NCI-H82 treated with DMSO at 0.1 percent for 48 hours (cell line): ENCODE data around the gene LRMDA.

Source experiments
- DNase-seq: peaks from one replicate; lab custom pipeline; 2025; ENCODE audit not compliant: unreplicated experiment; lab: John Stamatoyannopoulos, UW

LRMDA gene

GRCh38 chr10:75470901-75471300, 39.5 kb downstream of the LRMDA start:
- DNase-seq, result no peak

GRCh38 chr10:75472685-75473084, 41.3 kb downstream of the LRMDA start:
- DNase-seq, result no peak

GRCh38 chr10:75474106-75474505, 42.7 kb downstream of the LRMDA start:
- no peak for DNase-seq

GRCh38 chr10:75475460-75476182, 44.2 kb downstream of the LRMDA start:
- no peak for DNase-seq

- no peak for DNase-seq
These were observed 45.1 kb downstream of the LRMDA start for GRCh38 chr10:75476569-75476968.

DNA sequence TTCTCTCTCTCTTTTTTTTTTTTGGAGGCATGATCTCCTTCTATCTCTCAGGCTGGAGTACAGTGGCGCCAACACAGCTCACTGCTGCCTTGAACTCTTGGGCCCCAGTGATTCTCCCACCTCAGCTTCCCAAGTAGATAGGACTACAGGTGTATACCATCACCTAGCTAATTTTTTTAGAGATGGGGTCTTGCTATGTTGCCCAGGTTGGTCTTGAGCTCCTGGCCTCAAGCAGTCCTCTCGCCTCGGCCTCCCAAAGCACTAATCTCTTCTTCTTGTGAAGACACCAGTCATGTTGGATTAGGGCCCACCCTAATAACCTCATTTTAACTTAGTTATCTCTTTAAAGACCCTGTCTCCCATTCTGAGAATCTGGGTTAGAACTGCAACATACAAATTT, 45.6 kb downstream of the LRMDA start:
- no peak for DNase-seq

GRCh38 chr10:75477680-75478079, 46.3 kb downstream of the LRMDA start:
- no peak for DNase-seq

- no peak for DNase-seq
These were observed 49.0 kb downstream of the LRMDA start for GRCh38 chr10:75480374-75480773.

DNA sequence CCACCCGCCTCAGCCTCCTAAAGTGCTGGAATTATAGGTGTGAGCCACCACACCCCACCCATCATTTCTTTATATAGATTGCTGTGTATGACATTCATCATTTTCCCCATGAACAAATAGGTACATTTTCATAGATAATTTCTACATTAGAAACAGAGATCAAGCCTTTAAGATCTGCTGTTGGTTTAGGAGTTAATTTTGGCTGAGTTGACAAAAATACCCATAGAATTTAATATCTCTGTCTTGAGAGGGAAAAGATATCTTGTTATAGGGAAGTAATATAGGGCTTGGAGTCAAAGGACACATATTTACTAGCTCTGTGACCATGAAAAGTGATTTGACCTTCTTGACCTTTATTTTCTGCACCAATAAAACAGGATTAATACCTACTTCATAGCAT, 51.8 kb downstream of the LRMDA start:
- DNase-seq, result no peak

- no peak for DNase-seq
These were observed 53.3 kb downstream of the LRMDA start for GRCh38 chr10:75484717-75485116.

DNA sequence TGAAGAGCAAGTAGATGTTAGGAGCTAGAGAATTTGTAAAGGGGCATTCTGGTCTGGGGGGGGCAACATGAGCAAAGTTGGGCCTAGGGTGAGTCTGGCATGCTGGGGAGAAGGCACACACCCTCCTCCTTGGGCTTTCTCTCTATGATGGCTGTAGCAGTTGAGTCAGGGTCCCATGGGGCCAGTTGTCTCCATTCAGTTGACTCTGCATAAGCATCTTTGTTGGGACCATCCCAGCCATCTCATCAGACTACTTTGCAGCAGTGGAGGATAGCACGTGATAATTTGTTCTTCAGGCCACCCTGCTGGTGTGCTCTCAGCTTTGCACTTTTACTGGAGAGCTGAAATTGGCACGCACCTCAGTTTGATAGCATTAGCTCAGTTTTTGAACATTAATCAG, 55.2 kb downstream of the LRMDA start:
- DNase-seq, result no peak

DNA sequence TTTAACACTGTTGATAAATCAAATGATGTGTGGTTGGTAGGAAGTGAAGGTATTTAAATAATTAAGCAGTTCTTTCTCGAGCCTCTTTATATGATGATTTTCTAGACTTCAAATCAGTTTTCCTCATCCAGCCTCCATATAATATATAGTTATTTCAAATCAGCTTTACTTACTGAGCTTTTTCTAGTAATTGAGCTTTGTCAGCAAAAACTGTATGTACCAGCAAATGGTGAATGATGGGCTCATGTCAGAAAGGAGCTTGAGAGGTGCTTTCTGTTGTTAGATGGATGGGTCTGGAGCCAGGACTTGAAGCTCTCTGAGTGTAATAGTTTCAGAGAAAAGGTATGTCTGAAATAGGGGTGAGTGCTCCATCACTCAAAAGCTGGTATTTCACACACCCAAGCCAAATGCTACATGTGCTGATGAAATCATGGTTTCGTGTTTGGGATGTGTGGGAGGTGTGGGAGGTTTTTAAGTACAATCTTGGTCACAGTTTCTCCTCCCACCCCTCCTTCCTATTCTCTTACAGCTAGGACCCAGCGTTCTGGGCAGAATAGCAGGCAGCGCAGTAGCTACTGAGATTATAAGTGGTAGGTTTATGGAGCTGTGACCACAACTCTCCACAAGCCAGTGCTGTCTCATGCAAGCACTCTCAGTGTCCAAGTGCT, 55.8 kb downstream of the LRMDA start:
- DNase-seq, result no peak

DNA sequence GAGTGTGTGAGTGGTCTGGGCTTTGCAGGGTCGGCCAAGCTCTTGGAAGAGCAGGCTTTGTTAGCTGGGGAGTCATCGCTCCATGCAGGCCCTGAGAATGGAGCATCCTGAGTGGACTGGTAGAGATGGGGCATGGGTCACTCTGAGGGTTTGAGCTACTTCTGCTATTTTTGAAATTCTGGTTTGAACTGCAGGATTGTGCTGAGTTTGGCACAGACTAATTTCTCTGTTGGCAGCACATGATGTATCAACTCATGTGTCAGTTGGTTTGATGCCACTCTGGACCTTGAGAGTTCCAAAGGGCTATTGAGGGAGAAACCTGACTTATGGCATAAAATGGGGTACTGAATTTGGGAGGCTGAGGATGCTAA, 56.3 kb downstream of the LRMDA start:
- no peak for DNase-seq

GRCh38 chr10:75492173-75492925, 60.9 kb downstream of the LRMDA start:
- DNase-seq, result no peak

DNA sequence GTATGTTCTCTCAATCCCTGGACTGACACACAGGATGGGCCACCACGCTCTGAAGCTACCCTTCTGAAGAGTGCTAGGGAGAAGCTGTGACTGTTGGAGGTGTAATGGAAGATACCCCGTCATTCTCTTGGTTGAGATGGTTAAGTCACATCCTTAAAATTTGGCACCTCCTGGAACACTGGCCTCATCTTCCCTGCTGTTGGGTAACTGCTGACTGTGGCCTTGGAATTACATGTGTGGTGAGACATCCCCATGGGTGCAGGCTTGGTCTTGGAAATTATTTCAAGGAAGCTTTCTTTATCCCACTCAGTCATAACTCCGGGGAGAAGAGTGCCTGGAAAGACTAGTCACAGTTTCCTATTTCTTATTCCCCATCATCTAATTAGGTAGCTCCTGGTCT, 62.0 kb downstream of the LRMDA start:
- DNase-seq, result no peak

DNA sequence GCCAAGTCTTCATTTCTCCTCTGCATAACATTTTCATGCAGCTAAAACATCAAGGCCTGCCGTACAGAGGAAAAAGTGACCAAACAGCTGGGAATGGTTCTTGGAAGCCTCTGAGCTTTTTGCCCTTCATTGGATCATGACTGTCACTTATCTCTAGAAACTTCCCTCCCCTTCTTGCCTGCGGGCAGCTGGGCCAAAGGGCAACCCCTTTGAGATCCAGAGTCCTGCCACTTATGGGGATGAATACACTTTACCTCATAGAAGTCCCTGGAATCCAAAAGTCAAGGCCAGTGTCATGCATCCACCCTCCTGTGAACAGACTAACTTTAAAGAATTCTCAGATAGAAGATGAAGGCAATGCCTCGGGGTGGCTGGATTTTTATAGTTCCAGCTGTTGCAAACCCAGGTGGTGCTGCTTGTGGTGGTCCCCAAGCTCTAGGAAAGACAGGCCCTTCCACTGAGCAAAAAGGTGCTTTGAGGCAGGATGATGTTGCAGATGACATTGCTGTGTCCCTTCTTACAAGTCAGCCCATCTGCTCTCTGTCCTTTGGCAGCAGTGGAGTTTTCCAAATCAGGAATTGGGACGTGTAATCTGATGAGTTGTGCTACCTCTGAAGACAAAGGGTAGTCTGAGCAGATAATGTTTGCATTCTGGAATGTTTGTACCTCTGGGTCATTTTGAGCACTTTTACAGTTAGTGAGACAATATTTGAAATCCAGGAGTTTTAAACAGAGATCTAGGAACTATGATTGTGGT, 64.2 kb downstream of the LRMDA start:
- no peak for DNase-seq

GRCh38 chr10:75496191-75496567, 64.8 kb downstream of the LRMDA start:
- DNase-seq, result no peak

- DNase-seq, result peak; percentile 43
These were observed 66.8 kb downstream of the LRMDA start for GRCh38 chr10:75497997-75498883.

- DNase-seq, result no peak
These were observed 67.5 kb downstream of the LRMDA start for GRCh38 chr10:75498884-75499350.

DNA sequence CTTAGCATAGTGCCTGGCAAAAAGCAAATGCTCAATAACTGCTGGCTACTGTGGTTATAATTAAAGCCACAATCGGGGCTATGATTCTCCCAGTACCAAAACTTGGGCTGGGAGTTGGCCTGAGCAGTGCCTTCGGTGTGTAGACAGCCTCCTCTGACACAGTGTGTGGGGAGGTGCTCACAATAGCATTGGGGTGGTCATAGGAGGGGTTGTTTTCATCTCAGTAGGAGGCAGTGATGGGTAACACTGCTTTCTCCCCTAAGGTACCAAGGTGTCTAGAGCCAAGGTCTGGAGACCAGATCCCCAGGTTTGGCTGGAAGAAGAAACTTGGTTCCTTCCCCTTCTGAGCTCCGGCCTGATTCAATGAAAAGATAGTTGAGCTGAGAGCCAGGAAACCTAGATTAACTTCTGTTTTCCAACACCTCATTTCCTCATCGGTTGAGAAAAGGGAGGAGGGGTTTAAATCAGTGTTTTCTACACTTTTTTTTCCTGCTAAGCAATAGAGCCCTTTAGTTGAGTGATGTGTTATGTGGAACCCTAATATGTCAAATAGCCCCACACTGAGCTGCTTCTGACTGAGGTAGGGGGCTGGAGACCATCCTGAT, 68.2 kb downstream of the LRMDA start:
- no peak for DNase-seq
